GM18526 (cell line): ENCODE results near the gene TRIM44.

Source experiments
- POLR2A ChIP-seq: IDR thresholded peaks from 3 replicates; pipeline ENCODE4 v1.6.1; 2011; ENCODE audit not compliant: insufficient read length; ENCODE audit errors: extremely low read depth

The TRIM44 gene

GRCh38 chr11:35748644-35749043, 86.1 kb downstream of the TRIM44 start:
- no peak for TF ChIP-seq POLR2A

GRCh38 chr11:35750315-35750714, 87.7 kb downstream of the TRIM44 start:
- TF ChIP-seq POLR2A = no peak

GRCh38 chr11:35750981-35751663, 88.5 kb downstream of the TRIM44 start:
- TF ChIP-seq POLR2A = no peak

- TF ChIP-seq POLR2A = no peak
These were observed 89.1 kb downstream of the TRIM44 start for GRCh38 chr11:35751664-35752061.

DNA sequence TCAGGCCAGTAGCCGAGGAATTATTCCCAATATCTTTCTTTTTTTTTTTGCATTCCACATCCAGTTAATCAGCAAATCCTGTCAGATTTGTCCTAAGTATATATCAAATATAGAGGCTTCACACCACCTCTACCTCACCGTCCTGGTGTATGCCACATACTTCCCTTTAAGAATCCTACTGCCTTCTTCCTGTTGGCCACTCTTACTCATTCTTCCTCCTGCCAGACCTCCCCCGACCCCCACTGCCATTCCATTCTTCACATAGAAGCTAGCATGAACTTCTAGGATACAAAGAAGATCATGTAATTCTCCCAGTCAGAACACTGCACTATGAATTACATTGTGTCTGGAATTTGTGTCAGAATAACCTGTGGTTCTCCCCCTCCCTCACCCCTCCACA, 89.5 kb downstream of the TRIM44 start:
- no peak for TF ChIP-seq POLR2A

- TF ChIP-seq POLR2A = no peak
These were observed 99.3 kb downstream of the TRIM44 start for GRCh38 chr11:35761899-35762298.

GRCh38 chr11:35763301-35763700, 100.7 kb downstream of the TRIM44 start:
- TF ChIP-seq POLR2A = no peak

- no peak for TF ChIP-seq POLR2A
These were observed 101.2 kb downstream of the TRIM44 start for GRCh38 chr11:35763765-35764164.

- TF ChIP-seq POLR2A = no peak
These were observed 101.8 kb downstream of the TRIM44 start for GRCh38 chr11:35764417-35764816.

DNA sequence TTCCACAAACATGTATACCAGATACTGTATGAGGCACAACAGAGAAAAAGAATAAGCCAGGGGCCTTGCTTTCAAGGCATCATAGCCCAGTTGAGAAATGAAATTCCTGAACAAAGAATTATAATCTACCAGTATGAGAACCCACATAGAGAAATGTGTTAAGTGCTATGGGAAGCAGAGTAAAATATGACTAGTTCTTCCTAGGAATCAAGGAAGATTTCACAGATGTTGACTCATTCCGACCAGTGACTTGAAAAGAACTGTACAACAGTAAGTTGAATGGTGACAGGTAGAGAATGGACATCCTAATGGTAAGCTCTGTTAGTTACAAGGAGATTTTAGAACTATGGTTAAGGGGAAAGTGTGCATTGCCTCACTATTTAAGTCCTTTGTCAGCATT, 102.6 kb downstream of the TRIM44 start:
- TF ChIP-seq POLR2A = no peak

- no peak for TF ChIP-seq POLR2A
These were observed 104.1 kb downstream of the TRIM44 start for GRCh38 chr11:35766651-35767050.

GRCh38 chr11:35771722-35772121, 109.1 kb downstream of the TRIM44 start:
- TF ChIP-seq POLR2A = no peak

GRCh38 chr11:35779409-35779808, 116.8 kb downstream of the TRIM44 start:
- TF ChIP-seq POLR2A = no peak

GRCh38 chr11:35780951-35781860, 118.6 kb downstream of the TRIM44 start:
- TF ChIP-seq POLR2A = no peak

DNA sequence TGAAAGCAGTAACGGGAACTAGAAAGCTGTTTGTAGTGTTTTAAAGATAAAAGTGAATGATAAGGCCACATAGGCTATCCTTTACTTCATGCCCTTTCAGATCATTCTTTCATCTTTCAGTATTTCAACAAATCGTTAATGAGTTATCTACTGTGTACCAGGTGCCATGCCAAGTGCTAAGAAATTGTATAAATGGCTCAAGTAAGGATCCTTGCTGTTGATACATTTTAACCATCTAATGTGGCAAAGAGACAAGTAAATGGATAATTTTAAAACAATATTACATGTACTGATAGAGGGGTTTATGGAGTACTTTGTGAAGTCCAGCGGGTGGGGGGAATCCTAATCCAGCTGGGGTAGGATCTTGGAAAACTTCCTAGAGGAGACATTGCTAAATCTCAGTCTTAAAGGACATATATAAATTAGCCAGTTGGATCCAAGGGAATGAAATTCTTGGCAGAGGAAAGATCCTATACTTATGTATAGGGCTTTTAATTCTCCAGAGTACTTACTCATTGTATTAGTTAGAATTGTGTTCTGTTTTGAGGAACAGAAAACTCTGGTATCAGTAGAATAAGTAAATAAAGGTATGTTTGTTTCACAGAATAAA, 119.4 kb downstream of the TRIM44 start:
- TF ChIP-seq POLR2A = no peak

DNA sequence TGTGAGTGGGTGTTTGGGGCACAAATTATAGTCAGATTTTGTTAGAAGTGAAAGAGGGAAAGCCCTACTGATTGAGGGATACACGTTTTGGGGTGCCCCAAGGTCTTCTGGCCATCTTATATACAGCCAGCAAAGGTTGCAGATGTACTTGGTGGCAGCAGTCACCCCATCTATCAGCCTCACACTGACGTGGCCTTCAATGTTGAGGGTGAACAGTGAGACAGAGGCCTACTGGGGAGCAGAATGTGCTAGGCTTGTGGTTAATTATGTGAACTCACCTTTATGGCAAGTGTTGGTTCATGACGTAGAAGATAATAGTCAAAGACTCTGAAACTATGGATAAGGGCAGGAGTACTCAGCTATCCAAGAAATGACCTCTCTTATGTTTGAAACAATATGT, 121.2 kb downstream of the TRIM44 start:
- TF ChIP-seq POLR2A = no peak
